Measurements from ENCODE around the gene RGS3. TPM values are rescaled to one million over a fixed set of nuclear protein-coding genes. Genes with fewer than 3 reads are reported as not detected.

Gene RGS3
- total RNA-seq, 1 donor from 2014 or later: 26.3 TPM

- peaks cover 3% of the 10 kb centered on the region for H3K36me3 Mint-ChIP-seq
- H3K4me1 Mint-ChIP-seq: peaks cover 16% of the 10 kb centered on the region
- H3K4me3 Mint-ChIP-seq: no peak overlapping the region
- no peak for DNase-seq (ENCODE audit: low spot score in 2 of 2, unreplicated experiment in 2 of 2)
- no peaks in the 10 kb centered on the region for H3K27me3 Mint-ChIP-seq (ENCODE audit: low read depth)
- no peak for TF ChIP-seq CTCF (IDR thresholded peaks at IDR 0.05; ENCODE audit: unreplicated experiment)
- peak overlapping the region; percentile 19 for H3K27ac Mint-ChIP-seq
- no peaks in the 10 kb centered on the region for H3K9me3 Mint-ChIP-seq
Measured at GRCh38 chr9:113580041-113580953, 116.8 kb downstream of the RGS3 start.

GRCh38 chr9:113580954-113581311 is 117.4 kb downstream of the RGS3 start:
- no peak for DNase-seq (ENCODE audit: low spot score in 2 of 2, unreplicated experiment in 2 of 2)
- no peaks in the 10 kb centered on the region for H3K9me3 Mint-ChIP-seq
- H3K4me3 Mint-ChIP-seq: no peak overlapping the region
- no peak for TF ChIP-seq CTCF (IDR thresholded peaks at IDR 0.05; ENCODE audit: unreplicated experiment)
- H3K4me1 Mint-ChIP-seq: peaks cover 16% of the 10 kb centered on the region
- peak overlapping the region; percentile 39 for H3K27ac Mint-ChIP-seq
- peaks cover 9% of the 10 kb centered on the region for H3K36me3 Mint-ChIP-seq
- H3K27me3 Mint-ChIP-seq (ENCODE audit: low read depth): no peaks in the 10 kb centered on the region

GRCh38 chr9:113581865-113582697 is 118.6 kb downstream of the RGS3 start:
- TF ChIP-seq CTCF (IDR thresholded peaks at IDR 0.05; ENCODE audit: unreplicated experiment): no peak
- peaks cover 10% of the 10 kb centered on the region for H3K36me3 Mint-ChIP-seq
- no peak overlapping the region for H3K27ac Mint-ChIP-seq
- H3K9me3 Mint-ChIP-seq: no peaks in the 10 kb centered on the region
- H3K4me1 Mint-ChIP-seq: peaks cover 16% of the 10 kb centered on the region
- H3K4me3 Mint-ChIP-seq: no peak overlapping the region
- DNase-seq (ENCODE audit: low spot score in 2 of 2, unreplicated experiment in 2 of 2): no peak
- H3K27me3 Mint-ChIP-seq (ENCODE audit: low read depth): no peaks in the 10 kb centered on the region

- peaks cover 16% of the 10 kb centered on the region for H3K4me1 Mint-ChIP-seq
- no peak for TF ChIP-seq CTCF (IDR thresholded peaks at IDR 0.05; ENCODE audit: unreplicated experiment)
- peaks cover 10% of the 10 kb centered on the region for H3K36me3 Mint-ChIP-seq
- H3K4me3 Mint-ChIP-seq: no peak overlapping the region
- no peak for DNase-seq (ENCODE audit: low spot score in 2 of 2, unreplicated experiment in 2 of 2)
- no peaks in the 10 kb centered on the region for H3K27me3 Mint-ChIP-seq (ENCODE audit: low read depth)
- no peak overlapping the region for H3K27ac Mint-ChIP-seq
- no peaks in the 10 kb centered on the region for H3K9me3 Mint-ChIP-seq
Measured at GRCh38 chr9:113582698-113583200, 119.2 kb downstream of the RGS3 start.

- no peak for TF ChIP-seq CTCF (IDR thresholded peaks at IDR 0.05; ENCODE audit: unreplicated experiment)
- Mint-ChIP-seq H3K27me3 (ENCODE audit: low read depth) (no peaks in the 10 kb centered on the region), H3K27ac (no peak overlapping the region), H3K9me3 (no peaks in the 10 kb centered on the region), H3K4me3 (no peak overlapping the region), H3K36me3 (peaks cover 10% of the 10 kb centered on the region), H3K4me1 (peaks cover 16% of the 10 kb centered on the region)
- DNase-seq (ENCODE audit: low spot score in 2 of 2, unreplicated experiment in 2 of 2): no peak
Measured at GRCh38 chr9:113583511-113584427, 120.2 kb downstream of the RGS3 start.
